ENCODE measurements around the gene CORIN. TPM values are rescaled to one million over a fixed set of nuclear protein-coding genes. Genes with fewer than 3 reads are reported as not detected.

Gene CORIN
- total RNA-seq, 4 donors from 2014 or later, result 0.11 to 0.96 (median 0.21) TPM

DNA sequence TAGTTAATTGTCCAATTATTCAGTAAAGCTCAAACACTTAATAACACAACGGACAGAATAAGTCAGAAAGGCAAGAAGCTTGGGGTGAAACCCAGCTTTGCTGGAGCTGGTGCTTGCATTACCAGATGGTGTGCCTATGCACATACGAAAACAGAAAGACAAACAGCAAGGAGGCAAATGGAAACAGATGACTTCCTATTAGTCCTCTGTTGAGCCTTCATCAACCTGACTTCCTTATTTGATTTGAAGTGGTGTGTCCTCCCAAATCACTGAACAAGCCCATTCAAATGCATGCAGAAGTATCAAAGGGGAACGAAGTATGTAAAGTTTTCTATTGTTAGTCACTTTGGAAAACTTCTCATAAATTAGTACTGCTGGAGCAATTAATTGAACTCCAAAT lies 186.6 kb downstream of the CORIN start:
- WGBS, 2 donors, result 64 to 70% methylated on average over 3 of the region's 3 CpGs

DNA sequence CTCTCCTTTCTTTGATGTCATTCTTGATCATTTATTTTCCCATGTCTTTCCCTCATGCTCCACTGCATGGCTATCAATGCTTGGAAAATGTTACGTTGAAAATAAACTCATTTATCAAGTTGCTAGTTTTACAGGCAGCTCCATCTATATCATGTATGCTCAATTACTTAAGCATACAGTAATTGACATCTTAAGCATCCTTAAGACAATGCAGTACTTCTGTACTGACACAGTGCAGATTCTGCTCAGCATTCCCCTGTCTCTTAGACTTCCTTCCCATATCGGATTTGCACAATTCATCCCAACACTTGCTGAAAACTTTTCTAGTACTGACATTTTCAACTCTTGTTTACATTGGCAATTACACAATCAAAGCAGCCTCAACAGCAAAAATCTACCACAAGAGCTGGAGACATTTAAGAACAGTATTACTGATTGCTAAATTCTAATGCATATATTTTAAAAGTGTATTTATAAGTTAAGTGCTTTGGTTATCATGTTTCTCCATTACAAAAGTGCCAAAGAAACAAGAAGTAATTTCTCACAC lies 187.2 kb downstream of the CORIN start:
- Histone ChIP-seq H3K9me3 (no peaks in the 10 kb centered on the region), H3K4me3 (replicated peaks in 1 of 3) (no peak overlapping the region), H3K27ac (no peak overlapping the region), H3K4me1 (no peaks in the 10 kb centered on the region), H3K36me3 (no peaks in the 10 kb centered on the region), H3K27me3 (no peaks in the 10 kb centered on the region)
- WGBS, 2 donors, result 47% methylated on average over 2 of the region's 2 CpGs
- intact Hi-C loops (cut with DNase I), result no loop called here
- TF ChIP-seq, protein P1, sequence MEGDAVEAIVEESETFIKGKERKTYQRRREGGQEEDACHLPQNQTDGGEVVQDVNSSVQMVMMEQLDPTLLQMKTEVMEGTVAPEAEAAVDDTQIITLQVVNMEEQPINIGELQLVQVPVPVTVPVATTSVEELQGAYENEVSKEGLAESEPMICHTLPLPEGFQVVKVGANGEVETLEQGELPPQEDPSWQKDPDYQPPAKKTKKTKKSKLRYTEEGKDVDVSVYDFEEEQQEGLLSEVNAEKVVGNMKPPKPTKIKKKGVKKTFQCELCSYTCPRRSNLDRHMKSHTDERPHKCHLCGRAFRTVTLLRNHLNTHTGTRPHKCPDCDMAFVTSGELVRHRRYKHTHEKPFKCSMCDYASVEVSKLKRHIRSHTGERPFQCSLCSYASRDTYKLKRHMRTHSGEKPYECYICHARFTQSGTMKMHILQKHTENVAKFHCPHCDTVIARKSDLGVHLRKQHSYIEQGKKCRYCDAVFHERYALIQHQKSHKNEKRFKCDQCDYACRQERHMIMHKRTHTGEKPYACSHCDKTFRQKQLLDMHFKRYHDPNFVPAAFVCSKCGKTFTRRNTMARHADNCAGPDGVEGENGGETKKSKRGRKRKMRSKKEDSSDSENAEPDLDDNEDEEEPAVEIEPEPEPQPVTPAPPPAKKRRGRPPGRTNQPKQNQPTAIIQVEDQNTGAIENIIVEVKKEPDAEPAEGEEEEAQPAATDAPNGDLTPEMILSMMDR (IDR thresholded peaks at IDR 0.05), result no peak
- TF ChIP-seq POLR2A (IDR thresholded peaks at IDR 0.05), result no peak
- DNase-seq, result no peak

More for the DNA sequence above, 186.6 kb downstream of the CORIN start:
- no peak overlapping the region for H3K27ac ChIP-seq
- DNase-seq, result no peak
- H3K4me3 ChIP-seq (replicated peaks in 1 of 3), result no peak overlapping the region
- no peak for TF ChIP-seq POLR2A (IDR thresholded peaks at IDR 0.05)
- TF ChIP-seq, protein P1 (IDR thresholded peaks at IDR 0.05), result no peak
- no peaks in the 10 kb centered on the region for H3K9me3 ChIP-seq
- no peaks in the 10 kb centered on the region for H3K36me3 ChIP-seq
- H3K4me1 ChIP-seq, result no peaks in the 10 kb centered on the region
- no peaks in the 10 kb centered on the region for H3K27me3 ChIP-seq
- intact Hi-C loops (cut with DNase I), result no loop called here

DNA sequence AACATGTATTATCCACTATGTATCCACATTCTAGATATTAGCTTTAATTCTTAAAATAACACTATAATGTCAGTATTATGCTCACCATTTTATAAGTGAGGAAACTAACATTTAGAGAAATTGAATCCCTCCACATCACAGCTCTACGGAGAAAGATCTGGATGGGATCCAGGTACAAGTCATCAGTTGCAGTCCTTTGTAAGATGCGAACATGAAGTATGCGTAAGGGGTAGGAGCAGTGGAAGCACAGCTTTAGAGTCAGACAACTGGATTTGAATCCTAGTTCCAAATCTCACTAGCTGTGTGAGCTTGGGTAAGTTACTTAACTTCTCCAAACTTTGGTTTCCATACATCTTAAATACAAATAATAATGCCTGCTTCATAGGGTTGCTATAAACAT lies 190.3 kb downstream of the CORIN start:
- no peak for DNase-seq
- intact Hi-C loops (cut with DNase I), result no loop called here

DNA sequence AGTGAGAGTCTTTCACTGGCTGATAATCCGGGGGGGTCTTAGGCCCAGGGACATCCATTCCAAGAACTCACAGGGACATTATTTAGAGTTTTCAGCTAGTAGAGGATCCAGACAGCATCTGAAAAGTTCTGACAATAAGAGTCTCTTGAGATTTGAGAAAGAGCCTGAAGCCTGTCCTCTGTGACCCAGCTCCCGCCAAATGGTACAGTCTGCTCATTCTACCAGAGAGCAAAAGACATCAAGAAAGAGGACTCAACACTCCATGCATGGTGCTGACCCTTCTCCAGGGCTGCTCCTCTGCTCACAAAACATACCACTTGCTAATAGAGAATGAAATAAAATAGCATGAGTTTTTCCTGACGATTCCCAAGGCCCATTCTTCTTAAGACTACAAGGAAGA lies 190.8 kb downstream of the CORIN start:
- Histone ChIP-seq H3K4me3 (replicated peaks in 1 of 3) (no peak overlapping the region), H3K36me3 (no peaks in the 10 kb centered on the region), H3K27ac (no peak overlapping the region), H3K9me3 (no peaks in the 10 kb centered on the region), H3K27me3 (no peaks in the 10 kb centered on the region), H3K4me1 (no peaks in the 10 kb centered on the region)
- WGBS, 2 donors, result 70 to 77% methylated on average over 3 of the region's 3 CpGs
- intact Hi-C loops (cut with DNase I), result no loop called here
- TF ChIP-seq, protein P1 (IDR thresholded peaks at IDR 0.05), result no peak
- no peak for TF ChIP-seq POLR2A (IDR thresholded peaks at IDR 0.05)
- DNase-seq, result no peak

More for the DNA sequence above, 190.3 kb downstream of the CORIN start:
- 81 to 91% methylated on average over 3 of the region's 3 CpGs for WGBS, 2 donors
- Histone ChIP-seq H3K27me3 (no peaks in the 10 kb centered on the region), H3K4me1 (no peaks in the 10 kb centered on the region), H3K9me3 (no peaks in the 10 kb centered on the region), H3K36me3 (no peaks in the 10 kb centered on the region), H3K4me3 (replicated peaks in 1 of 3) (no peak overlapping the region), H3K27ac (no peak overlapping the region)
- no peak for TF ChIP-seq POLR2A (IDR thresholded peaks at IDR 0.05)
- TF ChIP-seq, protein P1 (IDR thresholded peaks at IDR 0.05), result no peak

DNA sequence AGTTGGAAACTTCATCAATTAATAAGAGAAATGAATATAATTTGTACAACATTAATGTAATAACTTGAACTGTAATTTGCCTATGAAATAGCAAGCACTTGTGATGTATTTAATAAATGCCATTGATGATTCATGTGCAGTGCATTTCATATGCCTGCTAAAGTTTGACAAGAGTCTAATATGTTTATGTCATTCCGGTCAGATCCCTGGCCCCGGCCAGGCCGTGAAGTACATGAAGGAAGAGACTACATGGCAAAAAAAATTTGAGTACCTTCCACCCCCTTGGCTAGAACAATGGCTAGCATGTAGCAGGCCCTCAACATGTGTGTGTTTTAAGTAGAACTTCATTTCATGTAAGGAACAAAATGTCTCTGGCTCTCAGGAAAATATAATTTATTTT lies 191.5 kb downstream of the CORIN start:
- H3K9me3 ChIP-seq, result no peaks in the 10 kb centered on the region
- 69 to 78% methylated on average over 3 of the region's 3 CpGs for WGBS, 2 donors
- no peak overlapping the region for H3K4me3 ChIP-seq (replicated peaks in 1 of 3)
- no peak for DNase-seq
- intact Hi-C loops (cut with DNase I), result no loop called here
- no peak overlapping the region for H3K27ac ChIP-seq
- H3K36me3 ChIP-seq, result no peaks in the 10 kb centered on the region
- no peak for TF ChIP-seq POLR2A (IDR thresholded peaks at IDR 0.05)
- TF ChIP-seq, protein P1 (IDR thresholded peaks at IDR 0.05), result no peak
- H3K27me3 ChIP-seq, result no peaks in the 10 kb centered on the region
- H3K4me1 ChIP-seq, result no peaks in the 10 kb centered on the region
